GM18505 (cell line): ENCODE data around the gene NCAPD3.
"Not testable (repeated sequence)": the region's sequence is repeated elsewhere in the genome, so short reads cannot be mapped to it uniquely, and the experiment has no call there.

ENCODE experiments used
- ATAC-seq: cut with Tn5 transposase; IDR thresholded peaks from one replicate; pipeline ENCODE4 v1.9.1; 2021; ENCODE audit not compliant: unreplicated experiment
- POLR2A ChIP-seq: IDR thresholded peaks from 4 replicates; pipeline ENCODE4 v1.6.1; 2011; ENCODE audit warnings: borderline replicate concordance; ENCODE audit not compliant: insufficient read depth, insufficient read length; ENCODE audit errors: extremely low read depth

The NCAPD3 gene

GRCh38 chr11:134138376-134138775 lies 85.4 kb downstream of the NCAPD3 start:
- no peak for ATAC-seq
- no peak for TF ChIP-seq POLR2A

GRCh38 chr11:134134167-134134566 lies 89.6 kb downstream of the NCAPD3 start:
- no peak for TF ChIP-seq POLR2A
- no peak for ATAC-seq

- no peak for TF ChIP-seq POLR2A
- ATAC-seq: no peak
Measured at GRCh38 chr11:134132808-134133207, 91.0 kb downstream of the NCAPD3 start.

- no peak for ATAC-seq
- TF ChIP-seq POLR2A: no peak
Measured at GRCh38 chr11:134131628-134132244, 92.0 kb downstream of the NCAPD3 start.

GRCh38 chr11:134126217-134126822 lies 97.4 kb downstream of the NCAPD3 start:
- ATAC-seq: no peak
- TF ChIP-seq POLR2A: no peak

- ATAC-seq: no peak
- TF ChIP-seq POLR2A: no peak
Measured at GRCh38 chr11:134125507-134125906, 98.3 kb downstream of the NCAPD3 start.

GRCh38 chr11:134124660-134125451 lies 98.9 kb downstream of the NCAPD3 start:
- no peak for ATAC-seq
- TF ChIP-seq POLR2A: no peak

- no peak for ATAC-seq
Measured at GRCh38 chr11:134120921-134121526, 102.7 kb downstream of the NCAPD3 start.

GRCh38 chr11:134120143-134120850 lies 103.5 kb downstream of the NCAPD3 start:
- ATAC-seq: no peak

More at GRCh38 chr11:134120921-134121526, 102.7 kb downstream of the NCAPD3 start:
- no peak for TF ChIP-seq POLR2A

GRCh38 chr11:134119094-134119493 lies 104.7 kb downstream of the NCAPD3 start:
- TF ChIP-seq POLR2A: no peak
- ATAC-seq: no peak

More at GRCh38 chr11:134120143-134120850, 103.5 kb downstream of the NCAPD3 start:
- no peak for TF ChIP-seq POLR2A

GRCh38 chr11:134118006-134118405 lies 105.8 kb downstream of the NCAPD3 start:
- TF ChIP-seq POLR2A: no peak
- ATAC-seq: no peak

GRCh38 chr11:134116210-134116609 lies 107.6 kb downstream of the NCAPD3 start:
- no peak for ATAC-seq
- no peak for TF ChIP-seq POLR2A

- not testable (repeated sequence) for ATAC-seq
Measured at GRCh38 chr11:134113787-134114186, 110.0 kb downstream of the NCAPD3 start.

- no peak for TF ChIP-seq POLR2A
- ATAC-seq: no peak
Measured at GRCh38 chr11:134110252-134110815, 113.4 kb downstream of the NCAPD3 start.
